GM18909 (cell line): Measurements from ENCODE around the gene TTYH1.

Experiments
- ATAC-seq: cut with Tn5 transposase; IDR thresholded peaks from one replicate; pipeline ENCODE4 v1.9.1; 2021; ENCODE audit warnings: mild to moderate bottlenecking; ENCODE audit not compliant: unreplicated experiment, poor library complexity

TTYH1 gene

DNA sequence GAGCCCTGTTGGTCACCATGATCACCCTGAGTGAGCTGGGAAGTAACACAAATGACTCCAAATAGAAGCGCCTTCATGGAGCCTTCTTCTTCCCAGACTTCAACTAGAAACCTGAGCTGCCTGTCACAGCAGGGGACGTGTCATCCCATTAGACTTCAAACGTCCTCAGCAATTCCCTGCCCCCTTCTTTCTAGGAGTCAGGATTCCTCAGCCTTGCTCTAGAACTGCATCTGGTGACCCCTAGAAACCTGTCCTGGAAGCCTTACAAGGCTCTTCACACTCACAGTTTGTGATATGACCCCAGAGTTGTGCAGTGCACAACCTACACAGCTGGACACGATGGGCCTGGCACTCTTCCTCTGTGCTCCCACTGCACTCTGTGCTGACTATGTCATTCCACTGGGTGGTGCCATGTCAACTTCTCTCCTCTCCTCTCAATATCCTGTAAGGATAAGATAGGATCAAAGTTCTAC lies 23.6 kb upstream of the TTYH1 start:
- ATAC-seq: no peak

DNA sequence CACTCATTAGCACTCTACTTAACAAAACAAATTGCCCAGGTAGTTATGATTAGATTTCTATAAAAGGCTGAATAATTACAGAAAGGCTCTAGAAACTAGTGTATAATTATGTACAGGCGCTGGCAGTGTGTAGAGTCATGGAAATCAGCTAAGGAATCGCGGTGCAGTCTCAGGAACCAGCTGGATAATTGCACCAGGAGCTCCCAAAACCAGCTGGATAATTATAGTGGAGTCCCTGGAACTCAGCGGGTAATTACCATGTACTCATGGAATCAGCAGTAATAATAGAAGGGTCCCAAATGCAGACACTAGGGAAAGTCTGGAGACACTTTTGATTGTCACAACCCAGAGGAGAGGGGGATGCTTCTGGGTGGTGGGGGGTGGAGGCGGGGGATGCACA lies 23.2 kb upstream of the TTYH1 start:
- no peak for ATAC-seq

DNA sequence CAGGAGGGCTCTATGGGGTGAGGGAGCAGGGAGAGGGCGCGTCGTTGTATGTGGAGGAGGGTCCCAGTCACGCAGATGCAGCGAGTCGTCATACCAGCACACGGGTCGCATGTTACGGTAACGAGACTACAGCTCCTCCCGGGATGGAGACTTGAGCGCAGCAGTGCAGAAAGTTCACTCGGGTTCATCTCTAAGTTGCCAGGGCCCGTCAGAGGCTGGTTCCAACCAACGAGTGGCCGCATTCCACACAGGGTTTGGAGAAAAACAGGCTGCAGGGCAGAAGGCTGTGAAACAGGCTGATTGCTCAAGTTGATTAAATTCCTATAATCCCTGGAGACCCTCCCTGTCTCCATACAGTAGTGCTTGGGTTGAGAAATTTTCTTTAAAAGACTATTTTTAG lies 21.9 kb upstream of the TTYH1 start:
- ATAC-seq: no peak

DNA sequence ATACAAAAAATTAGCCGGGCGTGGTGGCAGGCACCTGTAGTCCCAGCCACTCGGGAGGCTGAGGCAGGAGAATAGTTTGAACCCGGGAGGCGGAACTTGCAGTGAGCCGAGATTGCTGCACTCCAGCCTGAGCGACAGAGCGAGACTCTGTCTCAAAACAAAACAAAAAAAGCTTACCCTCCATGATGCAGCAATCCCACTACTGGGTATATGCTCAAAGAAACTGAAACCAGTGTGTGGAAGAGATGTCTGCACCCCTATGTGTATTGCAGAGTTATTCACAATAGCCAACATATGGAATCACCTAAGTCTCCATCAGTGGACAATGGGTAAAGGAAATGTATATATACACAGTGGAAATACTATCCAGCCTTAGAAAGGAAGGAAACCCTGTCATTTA lies 19.6 kb upstream of the TTYH1 start:
- ATAC-seq: no peak

DNA sequence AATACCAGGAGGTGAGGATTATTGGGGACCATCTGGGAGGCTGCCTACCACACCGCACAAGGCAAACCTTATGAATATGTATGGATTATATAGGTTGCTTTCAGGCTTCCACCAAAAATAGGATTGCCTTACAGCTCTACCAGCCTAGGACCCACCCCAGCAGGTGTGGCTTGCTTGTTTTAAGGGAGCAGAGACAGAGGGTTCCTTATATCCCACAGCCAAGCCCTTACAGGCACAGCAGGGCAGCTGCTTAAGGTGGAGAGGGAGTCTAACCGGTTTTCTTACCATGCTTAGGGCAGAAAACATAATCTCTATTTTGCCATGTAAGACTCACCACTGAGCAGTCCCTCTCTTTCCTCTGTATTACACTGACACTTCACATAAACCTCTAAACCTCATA lies 16.1 kb upstream of the TTYH1 start:
- no peak for ATAC-seq

DNA sequence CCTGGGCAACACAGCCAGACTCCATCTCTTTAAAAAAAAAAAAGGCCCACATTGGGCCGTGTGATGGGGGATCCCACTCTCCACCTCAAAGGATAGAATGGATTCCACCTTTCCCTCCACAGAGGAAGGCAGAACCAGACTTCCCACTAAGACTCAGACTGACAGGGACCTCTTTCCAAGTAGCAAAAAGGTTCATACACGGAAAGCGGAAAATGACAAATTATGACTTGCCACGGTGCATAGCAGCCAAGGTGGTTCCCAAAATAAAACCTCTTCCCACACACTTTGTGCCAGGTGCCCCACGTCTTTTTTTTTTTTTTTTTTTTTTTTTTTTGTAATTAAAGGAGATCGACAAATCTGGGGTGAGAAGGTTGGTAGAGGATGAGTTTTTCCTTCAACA lies 14.4 kb upstream of the TTYH1 start:
- ATAC-seq: no peak

DNA sequence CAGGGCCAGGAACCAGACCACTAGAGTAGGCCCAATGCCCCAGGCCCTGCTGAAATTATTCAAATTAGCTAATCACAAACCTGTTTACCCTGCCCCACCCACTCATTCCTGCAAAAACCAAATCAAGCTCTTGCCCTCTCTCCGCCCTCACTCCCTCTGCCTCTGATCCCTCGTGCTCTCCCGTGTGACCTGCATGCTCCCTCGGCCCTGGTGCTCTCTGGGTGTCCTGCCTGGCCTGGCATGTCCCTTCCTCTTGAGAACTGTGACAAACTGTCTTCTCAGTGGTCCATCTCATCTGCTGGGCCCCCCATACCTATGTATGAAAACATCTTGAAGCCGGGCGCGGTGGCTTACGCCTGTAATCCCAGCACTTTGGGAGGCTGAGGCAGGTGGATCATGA lies 12.2 kb upstream of the TTYH1 start:
- no peak for ATAC-seq

DNA sequence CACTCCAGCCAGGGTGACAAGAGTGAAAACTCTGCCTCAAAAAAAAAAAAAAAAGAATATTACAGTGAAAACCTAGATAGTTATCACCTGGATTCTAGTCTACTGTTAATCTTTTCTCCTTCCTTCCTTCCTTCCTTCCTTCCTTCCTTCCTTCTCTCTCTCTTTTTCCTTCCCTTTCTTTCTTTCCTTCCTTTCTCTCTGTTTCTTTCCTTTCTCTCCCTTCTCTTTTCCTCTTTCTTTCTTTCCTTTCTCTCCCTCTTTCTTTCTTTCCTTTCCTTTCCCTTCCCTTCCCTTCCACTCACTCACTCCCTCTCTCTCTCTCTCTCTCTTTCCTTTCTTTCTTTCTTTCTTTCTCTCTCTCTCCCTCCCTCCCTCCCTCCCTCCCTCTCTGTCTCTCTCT lies 9.6 kb upstream of the TTYH1 start:
- ATAC-seq: no peak

DNA sequence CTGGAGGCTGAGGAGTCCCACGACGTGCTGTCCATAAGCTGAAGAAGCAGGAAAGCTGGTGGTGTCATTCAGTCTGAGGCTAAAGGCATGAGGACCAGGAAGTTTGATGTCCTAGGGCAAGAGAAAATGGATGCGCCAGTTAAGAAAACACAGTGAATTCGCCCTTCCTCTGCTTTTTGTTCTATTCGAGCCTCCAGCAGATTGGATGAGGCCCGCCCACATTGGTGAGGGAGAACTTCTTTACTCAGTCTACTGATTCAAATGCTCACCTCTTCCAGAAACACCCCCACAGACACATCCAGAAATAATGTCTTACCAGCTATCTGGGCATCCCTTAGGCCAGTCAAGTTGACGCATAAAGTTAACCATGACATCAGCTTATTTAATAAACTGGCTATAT lies 7.5 kb upstream of the TTYH1 start:
- no peak for ATAC-seq

DNA sequence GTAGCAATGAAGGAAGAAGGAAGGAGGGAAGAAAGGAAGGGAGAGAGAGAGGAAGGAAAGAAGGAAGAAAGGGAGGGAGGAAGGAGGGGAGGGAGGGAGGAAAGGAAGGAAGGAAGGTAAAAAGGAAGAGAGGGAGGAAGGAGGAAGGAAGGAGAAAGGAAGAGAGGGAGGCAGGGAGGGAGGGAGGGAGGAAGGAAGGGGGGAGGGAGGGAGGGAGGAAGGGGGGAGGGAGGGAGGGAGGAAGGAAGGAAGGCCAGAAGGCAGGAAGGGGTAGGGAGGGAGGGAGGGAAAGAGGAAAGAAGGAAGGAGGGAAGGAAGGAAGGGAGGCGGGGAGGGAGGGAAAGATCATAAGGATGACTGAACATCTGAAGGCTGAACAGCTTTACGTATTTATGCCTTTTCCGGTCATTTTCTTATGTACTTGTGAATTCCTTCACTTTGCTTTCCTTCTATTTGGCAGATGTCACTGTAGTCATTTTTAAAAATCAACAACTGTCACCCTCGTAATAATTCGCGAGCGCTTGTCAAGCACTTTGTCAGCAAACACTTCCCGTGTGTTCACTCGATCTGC lies 6.7 kb upstream of the TTYH1 start:
- no peak for ATAC-seq

DNA sequence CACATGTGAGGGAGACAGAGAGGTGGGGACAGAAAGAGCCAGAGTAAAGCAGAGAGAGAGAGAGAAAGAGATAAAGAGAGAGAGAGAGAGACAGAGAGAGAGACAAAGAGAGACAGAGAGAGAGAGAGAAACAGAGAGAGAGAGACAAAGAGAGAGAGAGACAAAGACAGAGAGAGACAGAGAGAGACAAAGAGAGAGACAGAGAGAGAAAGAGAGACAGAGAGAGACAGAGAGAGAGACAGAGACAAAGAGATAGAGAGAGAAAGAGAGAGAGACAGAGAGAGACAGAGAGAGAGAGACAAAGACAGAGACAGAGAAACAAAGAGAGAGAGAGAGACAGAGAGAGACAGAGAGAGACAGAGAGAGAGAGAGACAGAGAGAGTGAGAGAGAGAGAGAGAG lies 4.2 kb upstream of the TTYH1 start:
- ATAC-seq: no peak

DNA sequence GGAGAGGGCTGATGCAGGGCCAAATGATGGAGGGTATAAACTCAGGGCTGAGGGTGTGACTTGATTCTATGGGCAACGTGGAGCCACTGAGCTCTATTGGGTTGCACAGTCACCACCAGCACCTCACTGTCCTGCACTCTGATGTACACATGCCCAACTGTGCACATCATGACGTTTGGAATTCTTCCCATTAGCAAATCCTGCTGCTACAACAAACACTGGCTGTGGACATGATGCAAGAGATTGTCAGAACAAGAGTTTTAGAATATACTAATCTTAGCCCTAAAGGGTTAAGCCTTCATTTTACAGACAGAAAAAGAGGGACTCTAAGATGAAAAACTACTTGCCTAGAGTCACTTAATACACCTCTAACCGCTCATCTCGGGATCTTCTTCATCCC lies 2.4 kb upstream of the TTYH1 start:
- ATAC-seq: no peak

DNA sequence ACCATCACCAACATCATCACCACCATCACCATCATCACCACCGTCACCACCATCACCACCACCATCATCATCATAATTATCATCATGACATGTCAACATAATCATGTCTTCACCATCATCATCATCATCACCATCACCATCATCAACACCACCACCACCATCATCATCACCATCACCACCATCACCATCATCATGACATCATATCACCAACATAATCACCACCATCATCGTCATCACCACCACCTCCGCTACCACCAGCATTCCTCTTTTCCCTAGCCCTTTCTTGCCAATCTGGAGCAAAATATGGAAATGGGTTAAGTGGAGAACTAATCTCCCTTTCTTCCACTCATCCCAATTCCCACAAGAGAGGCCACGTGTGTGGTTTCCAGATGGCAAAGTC lies 1.1 kb upstream of the TTYH1 start:
- ATAC-seq: no peak

DNA sequence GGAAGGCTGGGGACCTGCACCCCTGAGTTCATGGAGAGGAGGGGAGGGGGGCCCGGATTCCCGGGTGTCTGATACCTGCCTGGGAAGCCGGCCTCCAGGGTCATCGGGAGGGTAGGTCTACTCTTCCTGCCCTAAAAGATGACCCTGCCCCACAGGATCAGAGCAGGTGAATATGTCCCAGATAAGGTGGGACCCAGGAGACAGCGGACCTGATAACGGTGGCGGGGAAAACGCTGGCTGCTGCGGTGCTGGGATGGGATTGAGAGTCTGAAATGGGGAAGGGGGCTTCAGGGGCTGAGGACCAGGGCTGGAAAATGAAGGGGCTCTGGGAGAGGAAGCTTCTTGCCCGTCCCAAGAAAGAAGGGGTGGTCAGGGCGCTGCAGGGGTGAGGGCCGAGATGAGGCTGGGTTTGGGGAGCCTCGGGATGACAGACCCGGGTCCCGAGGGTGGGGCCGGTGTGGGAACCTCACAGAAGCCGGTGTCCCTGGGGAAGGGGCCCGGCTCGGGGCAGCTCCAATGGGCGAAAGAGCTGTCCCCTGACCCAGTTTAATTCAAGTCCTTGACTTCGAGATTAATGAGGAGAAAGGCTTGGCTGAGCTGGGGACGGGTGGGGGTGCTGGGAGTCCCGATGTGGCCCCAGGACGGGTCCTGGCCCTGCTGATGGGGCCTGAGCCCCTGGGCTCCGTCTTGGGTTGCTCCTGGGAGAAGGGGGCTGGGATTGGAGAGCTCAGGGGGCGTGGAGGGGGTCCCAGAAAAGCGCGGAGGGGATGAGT lies 823 bp downstream of the TTYH1 start:
- no peak for ATAC-seq

DNA sequence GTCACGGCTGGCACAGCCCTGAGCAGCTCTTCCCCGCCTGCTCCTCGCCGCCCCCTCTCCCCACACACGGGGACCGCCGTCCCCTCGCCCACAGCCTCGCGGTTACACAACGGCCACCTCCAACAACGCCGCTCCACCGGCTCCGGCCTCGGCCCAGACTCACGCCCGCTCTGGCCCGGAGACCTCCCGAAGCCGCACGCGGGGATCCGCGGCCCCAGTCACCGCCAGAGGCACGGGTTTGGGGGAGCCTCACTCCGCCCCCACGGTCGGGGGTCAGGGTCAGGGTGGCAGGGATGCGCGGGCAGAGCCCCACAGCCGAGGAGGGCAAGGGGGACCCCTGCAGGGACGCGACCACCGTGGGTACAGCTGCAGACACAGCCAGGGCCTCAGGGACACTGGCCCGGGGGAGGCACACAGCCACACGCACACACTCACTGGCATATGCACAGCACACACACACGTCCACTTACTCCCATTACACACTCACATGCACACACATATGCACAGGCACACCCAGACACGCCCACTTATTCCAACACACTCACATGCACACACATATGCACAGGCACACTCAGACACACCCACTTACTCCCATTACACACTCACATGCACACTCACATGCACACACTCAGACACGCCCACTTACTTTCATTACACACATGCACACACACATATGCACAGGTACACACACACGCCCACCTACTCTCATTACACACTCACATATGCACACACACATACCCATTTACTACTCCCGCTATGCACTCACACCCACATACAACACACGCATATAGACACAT lies 1.6 kb downstream of the TTYH1 start:
- no peak for ATAC-seq

DNA sequence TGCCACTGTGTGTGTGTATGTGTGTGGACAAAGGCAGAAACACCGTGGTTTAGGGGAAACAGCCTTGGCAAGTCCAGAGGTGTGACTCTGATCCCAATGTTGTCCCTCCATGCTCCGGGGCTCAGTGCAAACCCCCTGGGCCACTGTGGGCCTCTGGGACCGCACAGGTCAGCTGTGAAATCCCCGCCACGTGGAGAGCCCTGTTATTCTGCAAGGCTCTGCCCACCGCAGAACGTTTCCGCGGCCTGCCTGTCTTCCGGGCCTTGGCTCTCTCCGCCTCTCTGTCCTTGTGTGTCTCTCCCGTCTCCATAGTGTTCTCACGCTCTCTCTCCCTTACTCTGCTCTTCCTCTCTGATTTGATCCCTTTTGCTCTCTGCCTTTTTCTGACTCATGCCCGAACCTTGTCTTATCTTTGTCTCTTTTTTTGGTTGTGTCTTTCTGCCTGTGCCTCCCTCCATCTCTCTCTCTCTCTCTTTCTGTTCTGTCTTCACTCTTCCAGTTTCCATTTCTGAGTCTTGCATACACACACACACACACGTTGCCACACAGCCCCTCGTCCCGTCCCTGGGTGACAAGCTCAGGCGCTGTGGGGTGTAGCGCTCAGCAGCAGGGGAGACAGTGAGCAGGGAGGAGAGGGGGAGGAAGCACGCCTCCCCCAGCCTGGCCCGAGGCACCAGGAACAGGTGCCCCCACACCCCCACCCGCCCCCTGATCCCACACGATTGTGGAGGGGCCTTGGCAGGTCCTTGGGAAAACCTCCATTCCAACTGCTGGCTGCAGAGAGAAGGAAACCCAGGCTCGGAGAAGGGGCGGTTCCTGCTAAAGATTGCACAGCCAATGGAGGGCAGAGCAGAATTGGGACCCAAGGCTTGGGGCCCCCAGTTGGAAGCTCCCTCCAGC lies 3.0 kb downstream of the TTYH1 start:
- ATAC-seq: no peak

DNA sequence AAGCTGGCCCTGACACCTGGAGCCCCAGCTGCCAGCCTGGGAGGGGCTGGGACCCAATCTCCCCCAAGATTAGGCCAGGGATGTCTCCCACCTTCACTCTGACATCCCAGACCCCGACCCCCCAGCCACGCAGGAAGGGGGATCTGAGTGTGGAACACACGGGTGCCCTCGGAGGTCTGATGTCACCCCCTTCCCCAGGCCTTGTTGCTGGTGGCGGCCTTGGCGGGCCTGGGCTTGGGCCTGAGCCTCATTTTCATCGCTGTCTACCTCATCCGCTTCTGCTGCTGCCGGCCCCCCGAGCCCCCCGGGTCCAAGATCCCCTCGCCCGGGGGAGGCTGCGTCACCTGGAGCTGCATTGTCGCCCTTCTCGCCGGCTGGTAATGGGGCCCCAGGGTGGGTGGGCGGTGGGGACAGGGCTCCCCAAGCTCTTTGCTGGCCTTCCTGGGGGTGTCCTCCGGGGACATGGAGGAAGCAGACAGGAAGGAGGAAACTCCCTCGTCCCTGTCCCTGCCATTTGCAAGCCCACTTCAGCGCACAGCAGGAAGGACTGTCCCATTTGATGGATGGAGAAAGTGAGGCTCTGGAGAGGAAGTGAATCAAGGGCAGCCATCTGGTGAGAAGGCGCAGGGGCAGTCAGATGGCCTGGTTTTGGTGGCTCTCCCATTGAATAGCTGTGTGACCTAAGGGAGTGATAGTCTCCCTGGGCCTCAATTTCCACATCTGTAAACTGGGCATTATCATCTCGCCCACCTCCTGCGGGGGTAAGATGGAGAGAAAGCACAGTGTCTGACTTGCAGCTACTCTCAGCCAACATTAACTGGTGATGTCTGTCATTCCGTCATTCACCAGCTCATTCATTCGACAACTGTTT lies 3.9 kb downstream of the TTYH1 start:
- ATAC-seq: no peak

DNA sequence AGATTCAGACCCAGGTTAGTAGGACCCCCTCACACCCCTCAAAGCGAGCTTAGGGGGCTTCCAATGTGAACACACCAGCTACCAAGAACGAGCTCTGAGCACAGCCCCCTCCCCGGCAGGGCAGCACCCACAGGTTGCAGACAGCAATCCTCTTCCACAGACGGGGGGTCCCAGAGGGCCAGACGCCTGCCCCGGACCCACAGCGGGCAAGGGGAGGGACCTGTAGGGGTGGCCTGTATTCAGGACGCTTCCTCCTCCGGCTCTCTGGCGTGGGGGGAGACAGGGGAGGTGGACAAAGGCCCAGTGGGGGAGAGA lies 4.8 kb downstream of the TTYH1 start:
- ATAC-seq: no peak

DNA sequence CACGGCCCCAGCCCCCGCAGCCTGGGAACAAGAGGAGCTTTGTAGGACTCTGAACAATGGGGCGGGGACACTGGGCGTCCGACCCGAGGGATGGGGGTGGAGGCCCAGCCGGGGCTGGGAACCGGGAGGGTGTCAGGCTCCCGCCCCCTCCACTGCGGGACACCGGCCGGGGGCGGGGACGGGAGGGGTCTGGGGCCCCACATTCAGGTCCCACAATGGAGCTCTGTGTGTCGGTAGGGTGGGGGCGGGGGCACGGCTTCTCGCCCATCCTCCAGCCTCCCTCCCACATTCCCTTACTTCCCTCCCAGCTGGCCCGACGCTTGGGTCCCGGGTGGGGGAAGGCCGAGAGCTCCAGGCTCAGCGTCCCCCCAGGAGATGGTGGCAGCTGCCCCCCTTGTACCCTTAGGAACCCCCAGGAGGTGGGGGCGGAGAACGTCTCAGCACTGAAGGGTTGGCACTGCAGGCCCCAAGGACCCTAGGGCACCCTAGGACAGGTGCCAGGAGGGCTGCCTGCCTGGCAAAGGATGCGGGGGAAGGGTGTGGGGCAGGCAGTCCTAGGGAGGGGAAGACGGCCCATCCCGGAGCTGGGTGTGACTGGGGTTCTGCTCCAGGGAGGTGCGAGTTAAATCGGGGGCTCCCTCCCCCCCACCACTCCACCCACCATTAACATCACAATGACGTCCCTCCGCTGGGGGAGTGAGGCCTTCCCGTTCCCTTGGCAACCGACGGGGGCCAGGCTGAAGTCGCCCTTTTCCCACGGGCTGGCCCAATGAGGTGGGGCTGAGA lies 5.3 kb downstream of the TTYH1 start:
- ATAC-seq: no peak
